SKM-1 treated with dmso at 0.1 percent for 144 hours (cell line): ENCODE data around the gene ALLC.

Source experiments
- DNase-seq: peaks from one replicate; lab custom pipeline; 2025; ENCODE audit not compliant: unreplicated experiment; lab: John Stamatoyannopoulos, UW

ALLC gene

GRCh38 chr2:3709225-3709624, 51.2 kb downstream of the ALLC start:
- no peak for DNase-seq

- no peak for DNase-seq
These were observed 54.4 kb downstream of the ALLC start for GRCh38 chr2:3712424-3712823.

- no peak for DNase-seq
These were observed 55.0 kb downstream of the ALLC start for GRCh38 chr2:3712831-3713503.

- no peak for DNase-seq
These were observed 60.7 kb downstream of the ALLC start for GRCh38 chr2:3718679-3719078.

GRCh38 chr2:3725002-3725401, 67.0 kb downstream of the ALLC start:
- DNase-seq = no peak

GRCh38 chr2:3725458-3726250, 67.7 kb downstream of the ALLC start:
- DNase-seq = no peak

GRCh38 chr2:3726511-3726910, 68.5 kb downstream of the ALLC start:
- DNase-seq = no peak

- DNase-seq = no peak
These were observed 69.5 kb downstream of the ALLC start for GRCh38 chr2:3727397-3728045.

- peak; percentile 82 for DNase-seq
These were observed 70.4 kb downstream of the ALLC start for GRCh38 chr2:3728104-3729054.

- no peak for DNase-seq
These were observed 71.1 kb downstream of the ALLC start for GRCh38 chr2:3729055-3729448.

GRCh38 chr2:3729786-3730185, 71.8 kb downstream of the ALLC start:
- no peak for DNase-seq

GRCh38 chr2:3730646-3731045, 72.6 kb downstream of the ALLC start:
- no peak for DNase-seq

- DNase-seq = no peak
These were observed 73.8 kb downstream of the ALLC start for GRCh38 chr2:3731829-3732228.

- DNase-seq = no peak
These were observed 78.1 kb downstream of the ALLC start for GRCh38 chr2:3736112-3736511.

- DNase-seq = no peak
These were observed 79.1 kb downstream of the ALLC start for GRCh38 chr2:3737128-3737527.

GRCh38 chr2:3738454-3738853, 80.5 kb downstream of the ALLC start:
- no peak for DNase-seq

GRCh38 chr2:3739313-3739712, 81.3 kb downstream of the ALLC start:
- no peak for DNase-seq

- DNase-seq = no peak
These were observed 83.4 kb downstream of the ALLC start for GRCh38 chr2:3741396-3741795.

- no peak for DNase-seq
These were observed 84.0 kb downstream of the ALLC start for GRCh38 chr2:3741867-3742602.

- DNase-seq = no peak
These were observed 84.9 kb downstream of the ALLC start for GRCh38 chr2:3742743-3743508.
